HG02588 (cell line): Measurements from ENCODE around the gene B3GALNT1.
A peak's percentile ranks its signal among the peaks of the same experiment; 100 is the strongest.

Experiments
- ATAC-seq: cut with Tn5 transposase; IDR thresholded peaks from one replicate; pipeline ENCODE4 v1.9.1; 2021; ENCODE audit warnings: mild to moderate bottlenecking, moderate library complexity; ENCODE audit not compliant: unreplicated experiment

The B3GALNT1 gene

GRCh38 chr3:161104561-161105551 is at the start of gene B3GALNT1:
Gene B3GALNT1, minus strand, starts transcription at chr3:161105349. Its CDS starts 18,595 bp downstream, at chr3:161086754.
- ATAC-seq, result peak; percentile 71

GRCh38 chr3:161153480-161153879 is 48.3 kb upstream of the B3GALNT1 start:
- ATAC-seq, result no peak

GRCh38 chr3:161150001-161150525 is 44.9 kb upstream of the B3GALNT1 start:
- no peak for ATAC-seq

GRCh38 chr3:161149529-161149928 is 44.4 kb upstream of the B3GALNT1 start:
- ATAC-seq, result no peak

- no peak for ATAC-seq
Measured at GRCh38 chr3:161148832-161149475, 43.8 kb upstream of the B3GALNT1 start.

- no peak for ATAC-seq
Measured at GRCh38 chr3:161142486-161142885, 37.3 kb upstream of the B3GALNT1 start.

GRCh38 chr3:161139686-161140085 is 34.5 kb upstream of the B3GALNT1 start:
- no peak for ATAC-seq

GRCh38 chr3:161137260-161137659 is 32.1 kb upstream of the B3GALNT1 start:
- no peak for ATAC-seq

- no peak for ATAC-seq
Measured at GRCh38 chr3:161132391-161132790, 27.2 kb upstream of the B3GALNT1 start.

GRCh38 chr3:161126495-161126894 is 21.3 kb upstream of the B3GALNT1 start:
- ATAC-seq, result no peak

- ATAC-seq, result no peak
Measured at GRCh38 chr3:161117646-161118045, 12.5 kb upstream of the B3GALNT1 start.

GRCh38 chr3:161108840-161109239 is 3.7 kb upstream of the B3GALNT1 start:
- ATAC-seq, result no peak

GRCh38 chr3:161107311-161107710 is 2.2 kb upstream of the B3GALNT1 start:
- ATAC-seq, result no peak

- ATAC-seq, result no peak
Measured at GRCh38 chr3:161103776-161104385, 1.3 kb downstream of the B3GALNT1 start.

- ATAC-seq, result no peak
Measured at GRCh38 chr3:161101609-161102008, 3.5 kb downstream of the B3GALNT1 start.

- no peak for ATAC-seq
Measured at GRCh38 chr3:161100994-161101393, 4.2 kb downstream of the B3GALNT1 start.

- ATAC-seq, result no peak
Measured at GRCh38 chr3:161096771-161097367, 8.3 kb downstream of the B3GALNT1 start.

- no peak for ATAC-seq
Measured at GRCh38 chr3:161093895-161094294, 11.3 kb downstream of the B3GALNT1 start.

GRCh38 chr3:161084277-161084676 is 20.9 kb downstream of the B3GALNT1 start:
- ATAC-seq, result no peak

- ATAC-seq, result no peak
Measured at GRCh38 chr3:161083131-161083530, 22.0 kb downstream of the B3GALNT1 start.

GRCh38 chr3:161082063-161082462 is 23.1 kb downstream of the B3GALNT1 start:
- peak; percentile 18 for ATAC-seq
